Activated CD8-positive, alpha-beta T cell treated with anti-CD3 and anti-CD28 coated beads for 36 hours (primary cell): Measurements from ENCODE around the gene FGFRL1. TPM values are rescaled to one million over a fixed set of nuclear protein-coding genes. Genes with fewer than 3 reads are reported as not detected.

ENCODE experiments used
- ATAC-seq: fragments of 200-7000 bp; cut with Tn5 transposase; one replicate; pipeline ENCODE4 v1.10.0; 2021; ENCODE audit warnings: mild to moderate bottlenecking, moderate library complexity
- CTCF ChIA-PET: fragments of 350-600 bp; sonication (Branson Sonifier 250); formaldehyde crosslinking; loops from one replicate; lab custom pipeline; 2021; ENCODE audit warnings: antibody characterized with exemption; lab: Charles Lee
- POLR2A ChIA-PET: fragments of 350-600 bp; sonication (Branson Sonifier 250); formaldehyde crosslinking; loops from one replicate; lab custom pipeline; 2021; ENCODE audit warnings: antibody characterized with exemption; lab: Charles Lee
- DNase-seq: peaks from one replicate; pipeline ENCODE4 v3.0.0-alpha.2; 2020
- H3K27ac Mint-ChIP-seq: one replicate; pipeline ENCODE4 v1.8.0; 2021; ENCODE audit warnings: mild to moderate bottlenecking, mixed read lengths
- H3K27me3 Mint-ChIP-seq: one replicate; pipeline ENCODE4 v1.8.0; 2021; ENCODE audit warnings: mixed read lengths
- H3K36me3 Mint-ChIP-seq: one replicate; pipeline ENCODE4 v1.8.0; 2021; ENCODE audit warnings: low read depth, mixed read lengths
- H3K4me1 Mint-ChIP-seq: one replicate; pipeline ENCODE4 v1.8.0; 2021; ENCODE audit warnings: low read depth, mixed read lengths
- H3K4me3 Mint-ChIP-seq: one replicate; pipeline ENCODE4 v1.8.0; 2021; ENCODE audit warnings: mild to moderate bottlenecking, moderate library complexity, mixed read lengths
- H3K9me3 Mint-ChIP-seq: one replicate; pipeline ENCODE4 v1.8.0; 2021; ENCODE audit warnings: mixed read lengths
- intact Hi-C: fragments of 100-400 bp; cut with micrococcal nuclease; formaldehyde crosslinking; loops from one replicate; pipeline ENCODE4 v1.10.0; 2022
- total RNA-seq, 2 experiments: library from RNA; stranded (reverse); gene quantifications; one replicate each; pipeline ENCODE4 v1.2.3, GENCODE V29; 2021
- TF ChIP-seq, protein P1 (sequence below): fragments of 200-600 bp; IDR thresholded peaks from one replicate; pipeline ENCODE4 v1.8.0; 2022; ENCODE audit warnings: antibody characterized with exemption, mild to moderate bottlenecking

Gene FGFRL1
- total RNA-seq, 2 experiments from 2014 or later: 16.2 to 18.0 TPM

- TF ChIP-seq, protein P1, sequence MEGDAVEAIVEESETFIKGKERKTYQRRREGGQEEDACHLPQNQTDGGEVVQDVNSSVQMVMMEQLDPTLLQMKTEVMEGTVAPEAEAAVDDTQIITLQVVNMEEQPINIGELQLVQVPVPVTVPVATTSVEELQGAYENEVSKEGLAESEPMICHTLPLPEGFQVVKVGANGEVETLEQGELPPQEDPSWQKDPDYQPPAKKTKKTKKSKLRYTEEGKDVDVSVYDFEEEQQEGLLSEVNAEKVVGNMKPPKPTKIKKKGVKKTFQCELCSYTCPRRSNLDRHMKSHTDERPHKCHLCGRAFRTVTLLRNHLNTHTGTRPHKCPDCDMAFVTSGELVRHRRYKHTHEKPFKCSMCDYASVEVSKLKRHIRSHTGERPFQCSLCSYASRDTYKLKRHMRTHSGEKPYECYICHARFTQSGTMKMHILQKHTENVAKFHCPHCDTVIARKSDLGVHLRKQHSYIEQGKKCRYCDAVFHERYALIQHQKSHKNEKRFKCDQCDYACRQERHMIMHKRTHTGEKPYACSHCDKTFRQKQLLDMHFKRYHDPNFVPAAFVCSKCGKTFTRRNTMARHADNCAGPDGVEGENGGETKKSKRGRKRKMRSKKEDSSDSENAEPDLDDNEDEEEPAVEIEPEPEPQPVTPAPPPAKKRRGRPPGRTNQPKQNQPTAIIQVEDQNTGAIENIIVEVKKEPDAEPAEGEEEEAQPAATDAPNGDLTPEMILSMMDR: no peak
- Mint-ChIP-seq H3K27me3 (no peaks in the 10 kb centered on the region), H3K27ac (no peak overlapping the region), H3K4me3 (no peak overlapping the region), H3K36me3 (no peaks in the 10 kb centered on the region), H3K4me1 (peaks cover 7% of the 10 kb centered on the region), H3K9me3 (no peaks in the 10 kb centered on the region)
- POLR2A ChIA-PET: no interaction called here
- ATAC-seq (no peak), DNase-seq (no peak)
- CTCF ChIA-PET: no interaction called here
- intact Hi-C loops: no loop called here
Observed at GRCh38 chr4:992297-993110, 18.9 kb upstream of the FGFRL1 start.

- Mint-ChIP-seq H3K4me1 (peaks cover under 1% of the 10 kb centered on the region), H3K9me3 (no peaks in the 10 kb centered on the region), H3K27ac (no peak within 1 kb of the TSS), H3K36me3 (no peaks in the 10 kb centered on the region), H3K27me3 (peaks cover 5% of the 10 kb centered on the region), H3K4me3 (no peak within 1 kb of the TSS)
- CTCF ChIA-PET: interaction anchor here (0.6 kb wide), 1 partner anchor 275 kb away, joined by 3 read pairs; no protein-coding TSS in a partner anchor
- ATAC-seq: no peak
- TF ChIP-seq, protein P1: no peak
- POLR2A ChIA-PET: interaction anchor here (0.7 to 1.1 kb wide), 2 partner anchors 9 to 12 kb away, joined by 3 read pairs; no protein-coding TSS in a partner anchor
- DNase-seq: no peak
- intact Hi-C loops: no loop called here
Observed at GRCh38 chr4:993111-994029, 18.1 kb upstream of the FGFRL1 start, which contains the start of gene SLC26A1. Gene SLC26A1 (minus strand): TSS chr4:993404. CDS start chr4:991703, 1,701 bp downstream.

- Mint-ChIP-seq H3K9me3 (no peaks in the 10 kb centered on the region), H3K27ac (no peak overlapping the region), H3K27me3 (peaks cover 16% of the 10 kb centered on the region), H3K4me1 (no peaks in the 10 kb centered on the region), H3K36me3 (no peaks in the 10 kb centered on the region), H3K4me3 (no peak overlapping the region)
- ChIA-PET CTCF (no interaction called here), POLR2A (no interaction called here)
- DNase-seq: no peak
- intact Hi-C loops: no loop called here
- ATAC-seq: no peak
- TF ChIP-seq, protein P1: no peak
Observed at GRCh38 chr4:995311-996026, 16.0 kb upstream of the FGFRL1 start.

DNA sequence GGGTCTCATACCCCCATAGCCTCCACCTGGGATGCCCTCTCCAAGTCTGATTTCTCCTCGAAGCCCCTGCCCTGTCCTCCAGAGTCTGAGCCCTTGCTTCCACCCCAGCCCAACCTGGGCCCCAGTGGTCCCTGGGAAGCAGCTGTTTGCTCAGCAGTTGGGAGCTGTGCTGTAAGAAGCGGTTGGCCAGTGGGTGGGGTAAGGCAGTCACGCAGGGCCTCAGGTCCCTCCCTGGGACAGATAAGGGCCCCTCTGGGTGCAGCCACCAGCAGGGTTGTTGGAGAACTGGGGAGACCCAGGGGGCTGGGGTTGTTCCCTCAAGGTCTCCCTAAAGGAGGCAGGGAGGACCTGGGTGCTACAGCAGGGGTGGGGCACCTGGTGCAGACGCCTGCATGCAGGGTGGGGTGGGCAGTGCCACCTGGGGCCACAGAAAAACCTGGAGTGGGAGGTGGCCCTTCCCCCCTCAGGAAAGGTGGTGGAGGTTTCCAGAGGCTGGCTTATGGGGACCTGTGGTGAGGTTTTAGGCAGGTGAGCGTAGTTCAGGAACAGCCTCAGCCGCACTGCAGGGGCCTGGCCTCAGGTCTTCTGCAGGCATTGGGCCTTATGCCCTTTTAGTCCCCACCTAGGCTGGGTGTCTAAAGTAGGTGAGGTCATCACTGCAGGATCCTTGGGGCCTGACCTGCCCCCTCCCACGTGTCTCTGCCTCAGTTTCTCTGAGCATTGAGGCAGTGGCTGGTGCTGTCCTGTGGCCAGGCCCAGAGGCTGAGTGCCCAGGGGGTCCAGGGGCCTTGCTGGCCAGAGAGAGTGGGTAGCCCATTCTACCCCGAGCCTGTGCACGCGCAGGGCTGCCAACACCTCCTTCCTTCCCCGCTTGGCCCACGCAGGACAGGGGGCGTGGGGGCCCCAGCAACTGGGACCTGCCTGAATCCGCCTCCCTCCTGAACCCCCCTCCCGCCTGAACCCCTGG, 15.1 kb upstream of the FGFRL1 start:
- no peaks in the 10 kb centered on the region for H3K4me1 Mint-ChIP-seq
- CTCF ChIA-PET: no interaction called here
- DNase-seq (no peak), ATAC-seq (no peak)
- no peak overlapping the region for H3K27ac Mint-ChIP-seq
- H3K27me3 Mint-ChIP-seq: peaks cover 18% of the 10 kb centered on the region
- H3K36me3 Mint-ChIP-seq: no peaks in the 10 kb centered on the region
- POLR2A ChIA-PET: no interaction called here
- no peaks in the 10 kb centered on the region for H3K9me3 Mint-ChIP-seq
- H3K4me3 Mint-ChIP-seq: no peak overlapping the region
- intact Hi-C loops: no loop called here
- TF ChIP-seq, protein P1: no peak
